T-helper 1 cell (primary cell): ENCODE data around the gene HYAL4.
A peak's percentile ranks its signal among the peaks of the same experiment; 100 is the strongest.
"Not testable (repeated sequence)": the region's sequence is repeated elsewhere in the genome, so short reads cannot be mapped to it uniquely, and the experiment has no call there.

Source experiments
- DNase-seq, 5 donors: peaks; one replicate each; pipeline ENCODE4 v3.0.0-alpha.2; 2012 to 2020

The HYAL4 gene

DNA sequence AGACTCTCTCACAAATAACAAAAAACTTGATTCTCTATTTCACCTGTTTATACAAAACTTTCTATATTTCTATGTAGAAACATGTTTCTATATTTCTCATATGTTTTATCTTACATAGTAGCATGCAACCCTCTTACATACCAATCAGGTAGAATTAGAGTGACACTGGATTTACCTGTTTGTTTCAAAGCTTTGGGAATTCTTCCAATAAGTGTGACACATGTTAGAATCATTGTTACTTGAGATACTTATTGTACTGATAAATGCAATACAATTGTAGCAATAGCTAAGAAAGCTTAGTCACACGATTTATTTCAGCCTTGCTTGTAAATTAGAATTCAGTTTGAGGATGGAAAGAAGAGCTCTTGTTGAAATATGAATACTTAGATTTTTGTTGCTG lies 4.9 kb downstream of the HYAL4 start:
- no peak for DNase-seq

GRCh38 chr7:123851404-123851803 lies 6.4 kb downstream of the HYAL4 start:
- not testable (repeated sequence) for DNase-seq

DNA sequence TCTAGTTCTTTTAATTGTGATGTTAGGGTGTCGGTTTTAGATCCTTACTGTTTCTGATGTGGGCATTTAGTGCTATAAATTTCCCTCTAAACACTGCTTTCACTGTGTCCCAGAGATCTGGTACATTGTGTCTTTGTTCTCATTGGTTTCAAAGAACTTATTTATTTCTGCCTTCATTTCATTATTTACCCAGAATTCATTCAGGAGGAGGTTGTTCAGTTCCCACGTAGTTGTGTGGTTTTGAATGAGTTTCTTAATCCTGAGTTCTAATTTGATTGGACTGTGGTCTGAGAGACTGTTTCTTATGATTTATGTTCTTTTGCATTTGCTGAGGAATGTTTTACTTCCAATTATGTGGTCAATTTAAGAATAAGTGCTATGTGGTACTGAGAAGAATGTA lies 9.3 kb downstream of the HYAL4 start:
- not testable (repeated sequence) for DNase-seq

DNA sequence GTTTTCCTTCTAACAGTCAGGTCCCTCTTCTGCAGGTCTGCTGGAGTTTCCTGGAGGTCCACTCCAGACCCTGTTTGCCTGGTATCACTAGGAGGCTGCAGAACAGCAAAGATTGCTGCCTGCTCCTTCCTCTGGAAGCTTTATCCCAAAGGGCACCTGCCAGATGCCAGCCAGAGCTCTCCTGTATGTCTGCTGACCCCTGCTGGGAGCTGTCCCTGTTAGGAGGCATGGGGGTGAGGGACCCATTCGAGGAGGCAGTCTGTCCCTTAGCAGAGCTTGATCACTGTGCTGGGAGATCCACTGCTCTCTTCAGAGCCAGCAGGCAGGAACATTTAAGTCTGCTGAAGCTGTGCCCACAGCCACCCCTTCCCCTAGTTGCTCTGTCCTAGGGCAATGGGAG lies 11.5 kb downstream of the HYAL4 start:
- not testable (repeated sequence) for DNase-seq

DNA sequence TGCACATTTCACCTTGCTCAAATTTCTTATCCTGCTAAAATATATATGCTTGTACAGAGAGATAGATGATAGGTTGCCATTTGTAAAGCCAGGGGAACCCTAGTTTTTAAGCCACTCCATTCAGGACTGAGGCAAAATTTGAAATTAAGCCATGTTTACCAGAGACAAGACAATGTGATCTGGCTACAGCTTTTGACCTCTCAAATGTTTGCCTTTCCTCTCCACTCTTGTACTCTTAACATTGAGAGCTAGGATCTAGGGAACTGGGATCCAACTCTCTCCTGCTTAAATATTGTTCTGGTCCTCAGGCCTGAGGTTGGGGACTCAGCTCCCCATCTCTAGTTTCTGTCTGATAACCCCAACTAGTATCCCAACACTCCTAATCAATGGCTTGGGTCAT lies 15.9 kb downstream of the HYAL4 start:
- DNase-seq, result no peak

- DNase-seq, result no peak
Measured at GRCh38 chr7:123862775-123863174, 17.8 kb downstream of the HYAL4 start.

- no peak for DNase-seq
Measured at GRCh38 chr7:123863461-123863860, 18.5 kb downstream of the HYAL4 start.

DNA sequence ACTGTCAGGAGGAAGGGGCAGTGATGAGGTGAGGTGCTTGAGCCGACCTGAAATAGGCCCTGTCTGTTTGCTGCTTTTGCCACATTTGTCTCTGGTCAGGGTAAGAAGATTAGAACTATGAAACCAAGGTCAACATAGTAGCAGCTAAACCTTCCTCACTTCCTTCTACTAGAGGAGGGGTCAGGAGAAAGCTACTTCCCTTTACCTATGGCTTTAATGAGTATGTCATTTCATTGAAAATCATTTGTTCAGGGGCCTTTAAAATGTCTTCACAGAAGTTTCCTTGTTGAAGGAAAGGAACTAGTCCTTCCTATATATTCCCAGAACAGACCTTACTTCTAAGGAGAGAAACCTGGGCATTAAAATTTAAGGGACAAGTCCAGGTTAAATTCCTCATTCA lies 19.0 kb downstream of the HYAL4 start:
- DNase-seq, result no peak

DNA sequence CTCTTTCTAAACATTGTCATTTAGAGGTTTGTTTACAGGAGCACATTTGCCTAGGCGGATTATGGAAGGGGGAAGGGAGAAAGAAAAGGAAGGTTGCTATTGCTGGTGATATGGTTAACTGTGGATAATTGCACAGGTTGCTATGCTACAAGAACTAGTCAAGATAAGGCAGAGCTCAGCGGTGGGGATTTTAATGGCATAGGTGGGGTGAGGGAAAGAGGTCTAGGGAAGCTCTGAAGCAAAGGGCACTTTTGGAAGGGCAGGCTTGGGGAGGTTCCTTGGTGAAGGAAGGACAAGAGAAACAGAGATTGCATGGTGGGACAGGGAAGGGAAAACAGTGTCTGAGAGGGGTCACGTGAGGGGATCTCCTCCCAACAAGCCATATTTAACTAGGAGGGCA lies 19.5 kb downstream of the HYAL4 start:
- no peak for DNase-seq

GRCh38 chr7:123864966-123865365 lies 20.0 kb downstream of the HYAL4 start:
- DNase-seq, result no peak

GRCh38 chr7:123865517-123866117 lies 20.6 kb downstream of the HYAL4 start:
- peak in 3 of 5 donors; percentile 5 to 47 (median 43) for DNase-seq

GRCh38 chr7:123867225-123867624 lies 22.3 kb downstream of the HYAL4 start:
- DNase-seq, result no peak

GRCh38 chr7:123871998-123872867 lies 27.3 kb downstream of the HYAL4 start:
- peak in 2 of 5 donors; percentile 13 to 34 for DNase-seq

DNA sequence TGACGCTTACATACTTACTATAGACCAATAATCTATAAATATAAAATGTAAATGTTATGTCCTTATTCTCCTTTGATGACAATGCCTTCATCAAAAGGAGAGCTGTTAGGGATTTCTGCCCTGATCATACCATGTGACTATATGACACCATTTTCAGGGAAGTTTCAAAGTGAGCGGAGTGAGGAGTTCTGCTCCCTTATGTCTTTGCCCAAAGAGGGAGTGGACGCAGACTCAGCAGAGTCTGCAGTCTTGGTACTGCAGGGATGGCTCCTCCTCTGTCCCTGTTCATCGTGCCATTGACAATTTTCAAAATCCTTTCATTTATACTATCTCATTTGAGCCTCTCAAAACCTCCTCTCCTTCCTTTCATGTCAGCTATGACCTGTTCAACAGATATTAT lies 27.9 kb downstream of the HYAL4 start:
- DNase-seq, result no peak

DNA sequence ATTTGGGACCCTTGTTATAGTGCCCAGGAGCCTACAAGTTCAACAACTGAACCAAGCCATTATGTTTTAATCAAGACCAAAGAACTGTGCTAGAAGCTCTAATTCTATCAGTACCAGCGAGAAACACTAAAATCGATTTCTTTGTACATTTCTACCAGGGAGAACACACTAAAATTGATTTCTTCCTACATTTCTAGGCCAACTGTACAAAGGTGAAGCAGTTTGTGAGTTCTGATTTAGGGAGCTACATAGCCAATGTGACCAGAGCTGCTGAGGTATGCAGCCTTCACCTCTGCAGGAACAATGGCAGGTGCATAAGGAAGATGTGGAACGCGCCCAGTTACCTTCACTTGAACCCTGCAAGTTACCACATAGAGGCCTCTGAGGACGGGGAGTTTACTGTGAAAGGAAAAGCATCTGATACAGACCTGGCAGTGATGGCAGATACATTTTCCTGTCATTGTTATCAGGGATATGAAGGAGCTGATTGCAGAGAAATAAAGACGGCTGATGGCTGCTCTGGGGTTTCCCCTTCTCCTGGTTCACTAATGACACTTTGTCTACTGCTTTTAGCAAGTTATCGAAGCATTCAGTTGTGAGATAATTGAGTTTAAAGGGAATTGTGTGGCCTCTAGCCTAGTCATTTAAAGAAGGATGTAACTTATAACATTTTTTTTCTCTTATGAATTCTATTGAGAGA lies 31.7 kb downstream of the HYAL4 start:
- no peak for DNase-seq

GRCh38 chr7:123879628-123880027 lies 34.7 kb downstream of the HYAL4 start:
- no peak for DNase-seq

- no peak for DNase-seq
Measured at GRCh38 chr7:123881300-123881699, 36.3 kb downstream of the HYAL4 start.

- no peak for DNase-seq
Measured at GRCh38 chr7:123883154-123883553, 38.2 kb downstream of the HYAL4 start.

DNA sequence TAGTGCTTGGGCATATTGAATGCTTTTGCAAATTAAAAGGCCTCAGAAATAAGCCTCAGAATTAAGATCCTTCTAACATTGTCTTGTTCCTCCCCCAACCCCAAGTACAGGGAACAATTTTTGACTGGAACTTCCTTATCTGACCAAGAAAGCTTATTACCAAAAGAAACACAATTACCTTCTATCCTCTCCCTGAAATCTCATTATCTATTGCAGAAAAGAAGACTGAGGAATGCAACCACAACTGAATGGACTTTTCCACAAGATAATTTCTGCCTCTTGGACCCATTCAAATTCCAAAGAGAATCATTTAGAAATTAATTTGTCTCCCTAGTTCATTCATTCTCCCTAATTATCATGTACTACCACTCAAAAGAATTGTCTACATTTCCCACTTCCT lies 43.2 kb downstream of the HYAL4 start:
- DNase-seq, result no peak

DNA sequence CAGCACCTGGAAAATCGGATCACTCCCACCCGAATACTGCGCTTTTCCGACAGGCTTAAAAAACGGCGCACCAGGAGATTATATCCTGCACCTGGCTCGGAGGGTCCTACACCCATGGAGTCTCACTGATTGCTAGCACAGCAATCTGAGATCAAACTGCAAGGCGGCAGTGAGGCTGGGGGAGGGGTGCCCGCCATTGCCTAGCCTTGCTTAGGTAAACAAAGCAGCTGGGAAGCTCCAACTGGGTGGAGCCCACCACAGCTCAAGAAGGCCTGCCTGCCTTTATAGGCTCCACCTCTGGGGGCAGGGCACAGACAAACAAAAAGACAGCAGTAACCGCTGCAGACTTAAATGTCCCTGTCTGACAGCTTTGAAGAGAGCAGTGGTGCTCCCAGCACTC lies 49.8 kb downstream of the HYAL4 start:
- DNase-seq, result not testable (repeated sequence)

GRCh38 chr7:123901101-123901500 lies 56.1 kb downstream of the HYAL4 start:
- DNase-seq, result no peak

DNA sequence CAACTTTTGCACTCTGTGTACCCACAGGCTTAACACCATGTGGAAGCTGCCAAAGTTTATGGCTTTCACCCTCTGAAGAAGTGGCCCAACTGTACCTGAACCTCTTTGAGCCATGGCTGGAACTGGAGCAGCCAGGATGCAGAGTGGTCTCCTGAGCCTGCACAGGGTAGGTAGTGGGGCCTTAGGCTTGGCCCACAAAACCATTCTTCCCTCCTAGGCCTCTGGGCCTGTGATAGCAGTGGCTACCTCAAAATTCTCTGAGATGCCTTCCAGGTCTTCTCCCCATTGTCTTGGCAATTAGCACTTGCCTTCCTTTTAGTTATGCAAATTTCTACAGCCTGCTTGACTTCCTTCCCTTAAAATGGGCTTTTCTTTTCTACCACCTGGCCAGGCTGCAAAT lies 60.7 kb downstream of the HYAL4 start:
- no peak for DNase-seq

GRCh38 chr7:123916240-123916724 lies 71.3 kb downstream of the HYAL4 start:
- DNase-seq, result no peak

- no peak for DNase-seq
Measured at GRCh38 chr7:123917878-123918277, 72.9 kb downstream of the HYAL4 start.
